ENCODE results near the gene TOR3A. TPM values are rescaled to one million over a fixed set of nuclear protein-coding genes. Genes with fewer than 3 reads are reported as not detected.

Gene TOR3A, protein sequence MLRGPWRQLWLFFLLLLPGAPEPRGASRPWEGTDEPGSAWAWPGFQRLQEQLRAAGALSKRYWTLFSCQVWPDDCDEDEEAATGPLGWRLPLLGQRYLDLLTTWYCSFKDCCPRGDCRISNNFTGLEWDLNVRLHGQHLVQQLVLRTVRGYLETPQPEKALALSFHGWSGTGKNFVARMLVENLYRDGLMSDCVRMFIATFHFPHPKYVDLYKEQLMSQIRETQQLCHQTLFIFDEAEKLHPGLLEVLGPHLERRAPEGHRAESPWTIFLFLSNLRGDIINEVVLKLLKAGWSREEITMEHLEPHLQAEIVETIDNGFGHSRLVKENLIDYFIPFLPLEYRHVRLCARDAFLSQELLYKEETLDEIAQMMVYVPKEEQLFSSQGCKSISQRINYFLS
- 18.1 and 22.3 TPM in 2 replicates for total RNA-seq

GRCh38 chr1:179081687-179082332 lies at the start of gene TOR3A:
TOR3A (plus strand) TSS chr1:179082070; CDS start chr1:179082129, 59 bp downstream.

Small RNA genes lying within 50 kb of the gene (small RNA-seq; reads per million reads assigned to genes)
- not detected for gene AL512326.3

Other genes with a start within 250 kb of the TOR3A start
- not detected in 2 replicates for gene ANGPTL1, start 211.0 kb upstream of the TOR3A start, total RNA-seq
- gene FAM20B, start 56.2 kb upstream of the TOR3A start, total RNA-seq = 16.1 and 29.0 TPM in 2 replicates
- gene ABL2, start 147.6 kb downstream of the TOR3A start, total RNA-seq = 4.7 and 31.9 TPM in 2 replicates
- gene SOAT1, start 211.7 kb downstream of the TOR3A start, total RNA-seq = 9.0 and 21.8 TPM in 2 replicates

Measured in placental epithelial cell (primary cell).